ENCODE results near the gene CBFA2T3. TPM values are rescaled to one million over a fixed set of nuclear protein-coding genes. Genes with fewer than 3 reads are reported as not detected.

The CBFA2T3 gene
- total RNA-seq, 4 donors from 2014 or later: 0.84 to 12.6 (median 1.4) TPM

DNA sequence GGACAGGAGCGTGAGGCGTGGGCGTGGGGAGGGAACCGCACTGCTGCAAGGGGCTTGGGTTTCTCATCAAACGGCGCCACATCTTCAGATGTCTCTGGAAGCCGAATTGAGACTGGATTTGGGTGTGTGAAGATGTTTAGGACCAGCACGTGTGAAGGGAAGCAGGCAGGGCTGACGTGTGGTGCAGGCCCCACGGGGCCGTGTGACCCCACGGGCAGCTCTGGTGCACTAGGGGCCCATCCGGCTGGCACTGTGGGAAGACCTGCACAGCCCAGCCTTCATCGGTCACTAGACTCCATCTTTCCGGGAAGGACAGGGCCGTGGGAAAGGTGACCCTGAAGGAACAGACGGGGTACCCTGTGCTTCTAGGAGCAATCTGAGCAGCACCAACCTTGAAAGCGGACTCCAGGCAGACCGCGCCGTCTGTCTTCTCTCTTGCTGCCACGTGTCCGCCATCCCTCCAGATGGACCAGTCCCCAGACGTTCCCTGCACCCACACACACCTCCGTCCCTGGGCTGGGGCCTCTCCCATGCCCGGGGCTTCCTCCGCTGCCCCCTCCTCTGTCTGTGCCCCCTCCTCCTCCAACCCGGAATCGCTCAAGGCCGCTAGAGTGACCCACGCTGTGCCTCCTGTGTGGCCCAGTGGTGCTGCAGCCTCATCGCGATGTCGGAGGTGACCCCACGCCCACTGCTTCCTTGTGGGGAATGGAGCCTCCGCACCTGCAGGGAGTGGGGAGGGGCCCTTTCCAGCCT, 23.4 kb upstream of the CBFA2T3 start:
- DNase-seq (ENCODE audit: low spot score) (no peak), ATAC-seq (ENCODE audit: low FRiP score) (no peak)
- TF ChIP-seq, protein P1, sequence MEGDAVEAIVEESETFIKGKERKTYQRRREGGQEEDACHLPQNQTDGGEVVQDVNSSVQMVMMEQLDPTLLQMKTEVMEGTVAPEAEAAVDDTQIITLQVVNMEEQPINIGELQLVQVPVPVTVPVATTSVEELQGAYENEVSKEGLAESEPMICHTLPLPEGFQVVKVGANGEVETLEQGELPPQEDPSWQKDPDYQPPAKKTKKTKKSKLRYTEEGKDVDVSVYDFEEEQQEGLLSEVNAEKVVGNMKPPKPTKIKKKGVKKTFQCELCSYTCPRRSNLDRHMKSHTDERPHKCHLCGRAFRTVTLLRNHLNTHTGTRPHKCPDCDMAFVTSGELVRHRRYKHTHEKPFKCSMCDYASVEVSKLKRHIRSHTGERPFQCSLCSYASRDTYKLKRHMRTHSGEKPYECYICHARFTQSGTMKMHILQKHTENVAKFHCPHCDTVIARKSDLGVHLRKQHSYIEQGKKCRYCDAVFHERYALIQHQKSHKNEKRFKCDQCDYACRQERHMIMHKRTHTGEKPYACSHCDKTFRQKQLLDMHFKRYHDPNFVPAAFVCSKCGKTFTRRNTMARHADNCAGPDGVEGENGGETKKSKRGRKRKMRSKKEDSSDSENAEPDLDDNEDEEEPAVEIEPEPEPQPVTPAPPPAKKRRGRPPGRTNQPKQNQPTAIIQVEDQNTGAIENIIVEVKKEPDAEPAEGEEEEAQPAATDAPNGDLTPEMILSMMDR (IDR thresholded peaks at IDR 0.05): no peak

DNA sequence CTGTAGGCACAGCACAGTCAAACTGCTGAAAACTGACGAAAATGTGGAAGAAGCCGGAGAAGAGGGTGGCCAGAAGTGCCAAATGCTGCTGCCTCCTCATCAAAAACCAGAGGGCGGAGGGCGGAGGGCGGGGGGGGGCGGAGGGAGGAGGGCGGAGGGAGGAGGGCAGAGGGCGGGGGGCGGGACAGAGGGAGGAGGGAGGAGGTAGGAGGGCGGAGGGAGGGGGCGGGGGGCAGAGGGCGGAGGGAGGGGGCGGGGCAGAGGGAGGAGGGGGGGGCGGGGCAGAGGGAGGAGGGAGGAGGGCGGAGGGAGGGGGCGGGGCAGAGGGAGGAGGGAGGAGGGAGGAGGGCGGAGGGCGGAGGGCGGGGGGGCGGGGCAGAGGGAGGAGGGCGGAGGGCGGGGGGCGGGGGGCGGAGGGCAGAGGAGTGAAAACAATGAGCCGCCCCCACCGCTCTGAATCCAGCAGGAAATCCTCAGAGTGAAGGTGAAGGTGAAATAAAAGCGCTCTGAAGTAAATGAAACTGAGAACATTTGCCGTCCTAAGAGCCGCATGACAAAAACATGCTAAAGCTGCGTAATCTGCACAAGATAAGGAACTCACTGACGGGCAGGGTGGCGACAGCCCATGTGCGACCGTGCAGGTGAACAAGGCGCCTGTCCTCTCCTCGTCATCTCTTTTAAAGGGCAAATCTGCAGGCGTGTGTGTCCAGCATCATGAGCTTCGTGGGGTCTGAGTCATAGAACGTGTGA, 22.6 kb upstream of the CBFA2T3 start:
- no peak for DNase-seq (ENCODE audit: low spot score)
- TF ChIP-seq, protein P1 (IDR thresholded peaks at IDR 0.05): no peak
- no peak for ATAC-seq (ENCODE audit: low FRiP score)

DNA sequence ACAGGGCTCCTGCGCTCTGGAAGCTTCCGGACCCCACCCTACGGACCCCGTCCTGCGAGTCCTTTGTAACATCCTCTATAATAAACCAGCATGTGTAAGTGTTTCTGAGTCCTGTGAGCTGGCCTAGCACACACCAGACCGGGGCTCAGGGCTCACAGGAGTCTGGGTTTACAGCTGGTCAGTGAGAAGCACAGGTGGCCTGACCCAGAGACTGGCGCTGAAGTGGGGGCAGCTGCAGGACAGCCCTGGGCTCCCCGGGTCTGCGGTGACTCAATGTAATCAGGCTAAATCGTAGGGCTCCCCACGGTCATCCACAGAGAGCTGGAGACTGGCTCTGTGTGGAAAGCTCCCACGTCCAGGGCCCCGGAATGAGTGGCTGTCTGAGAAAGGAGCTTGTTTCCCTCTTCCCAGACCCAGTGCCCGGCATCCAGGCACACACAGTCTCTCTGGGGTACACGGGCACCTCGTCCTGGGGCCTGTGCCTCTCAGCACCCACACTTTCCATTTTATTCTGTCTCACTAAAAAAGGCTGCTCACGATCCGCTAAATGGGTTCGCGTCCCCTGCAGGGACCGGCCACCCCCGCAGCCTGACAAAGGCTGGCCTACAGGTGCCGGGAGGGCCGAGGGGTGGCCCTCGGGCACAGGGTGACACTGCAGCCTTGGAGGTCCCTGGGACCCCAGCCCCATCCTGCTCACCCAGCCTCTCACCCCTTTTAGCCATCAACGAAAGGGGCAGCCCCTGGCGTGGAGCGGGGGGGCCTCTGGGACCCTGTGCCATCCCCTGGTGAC, 18.9 kb upstream of the CBFA2T3 start:
- TF ChIP-seq, protein P1 (IDR thresholded peaks at IDR 0.05): no peak
- ATAC-seq (ENCODE audit: low FRiP score) (no peak), DNase-seq (ENCODE audit: low spot score) (no peak)

DNA sequence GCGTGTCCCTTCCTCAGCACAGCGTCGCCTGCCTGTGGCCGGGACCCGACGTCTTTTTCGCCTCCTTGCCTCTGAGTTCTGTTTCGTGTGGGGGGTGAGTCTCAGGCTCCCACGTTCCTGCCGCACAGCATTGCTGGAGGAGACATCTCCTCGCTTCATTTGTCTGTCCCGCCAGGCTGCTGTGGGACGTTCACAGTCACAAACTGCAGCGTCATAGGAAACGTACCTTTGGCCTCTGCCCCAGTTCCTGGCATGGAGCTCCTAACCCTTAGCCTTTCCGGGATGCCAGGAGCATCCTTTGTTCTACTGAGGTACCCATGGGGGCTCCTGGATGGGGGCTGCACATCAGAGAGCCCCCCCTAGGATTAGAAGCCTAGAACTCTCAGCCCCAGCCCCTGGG, 18.2 kb upstream of the CBFA2T3 start:
- DNase-seq (ENCODE audit: low spot score): no peak
- TF ChIP-seq, protein P1 (IDR thresholded peaks at IDR 0.05): no peak
- ATAC-seq (ENCODE audit: low FRiP score): no peak

DNA sequence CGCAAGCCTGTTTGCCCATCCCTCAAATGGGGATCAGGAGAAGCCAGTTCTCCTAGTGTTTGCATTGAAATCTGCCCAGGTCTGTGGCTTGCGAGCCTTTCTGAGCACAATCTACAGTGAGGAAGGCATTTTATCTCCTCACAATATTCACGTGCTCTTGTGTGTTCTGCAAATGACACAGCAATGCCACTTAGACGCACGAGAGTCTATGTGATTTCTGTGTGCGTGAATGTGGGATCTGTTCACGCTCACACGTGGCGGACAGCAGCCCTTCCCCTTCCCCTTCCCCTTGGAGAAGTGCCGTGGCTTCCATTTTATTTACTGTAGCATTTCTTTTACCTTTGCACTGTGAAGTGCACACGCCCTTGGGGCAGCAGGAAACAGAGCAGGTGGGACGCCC, 17.7 kb upstream of the CBFA2T3 start:
- no peak for DNase-seq (ENCODE audit: low spot score)
- ATAC-seq (ENCODE audit: low FRiP score): no peak
- TF ChIP-seq, protein P1 (IDR thresholded peaks at IDR 0.05): no peak

DNA sequence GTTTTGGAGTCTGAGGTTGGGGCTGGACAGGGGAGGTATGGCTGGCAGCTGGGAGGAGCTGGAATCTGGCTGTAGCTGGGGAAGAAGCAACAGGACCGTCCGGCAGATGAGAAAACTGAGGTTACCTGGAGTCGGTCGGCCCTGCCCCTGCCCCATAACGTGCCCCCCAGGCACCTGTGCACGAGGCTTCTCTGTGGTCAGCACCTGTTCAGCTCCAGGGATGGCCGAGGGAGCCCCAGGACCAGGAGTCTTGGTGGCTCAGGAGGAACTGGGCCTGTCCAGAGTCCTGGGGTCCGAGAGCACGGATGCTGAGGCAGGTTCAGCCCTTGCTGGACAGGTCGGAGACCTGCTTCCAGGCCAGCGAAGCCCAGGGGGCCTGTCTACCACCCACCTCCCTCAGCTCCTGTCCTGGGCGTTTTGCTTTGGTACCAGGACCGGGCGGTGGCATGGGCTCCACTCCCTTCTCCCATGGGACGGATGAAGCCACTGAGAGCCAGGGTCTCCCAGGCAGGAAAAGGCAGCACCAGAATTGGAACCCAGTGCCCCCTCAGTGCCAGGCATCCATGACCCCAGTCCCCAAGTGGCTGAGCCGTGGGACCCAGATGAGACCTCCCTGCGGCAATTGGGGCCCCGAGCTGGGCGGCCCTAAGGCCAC, 17.1 kb upstream of the CBFA2T3 start:
- no peak for ATAC-seq (ENCODE audit: low FRiP score)
- TF ChIP-seq, protein P1 (IDR thresholded peaks at IDR 0.05): no peak
- DNase-seq (ENCODE audit: low spot score): no peak

Measured in omental fat pad (tissue), 4 donors.